WI38 (cell line): Measurements from ENCODE around the gene CAVIN4.

ENCODE experiments used
- H3K4me3 ChIP-seq: 2 replicates; pipeline ENCODE4 v1.5.1; 2011; ENCODE audit warnings: low read depth, mild to moderate bottlenecking, control low read depth, low read length
- CTCF ChIP-seq: IDR thresholded peaks from 2 replicates; pipeline ENCODE4 v1.5.1; 2012; ENCODE audit warnings: low read depth, mild to moderate bottlenecking, control low read depth, low read length

The CAVIN4 gene

GRCh38 chr9:100589582-100589981, 11.7 kb downstream of the CAVIN4 start:
- no peak overlapping the region for H3K4me3 ChIP-seq
- no peak for TF ChIP-seq CTCF

- TF ChIP-seq CTCF = no peak
- H3K4me3 ChIP-seq = no peak overlapping the region
Observed at GRCh38 chr9:100590481-100590880, 12.6 kb downstream of the CAVIN4 start.

GRCh38 chr9:100591139-100591538, 13.3 kb downstream of the CAVIN4 start:
- no peak overlapping the region for H3K4me3 ChIP-seq
- TF ChIP-seq CTCF = no peak

GRCh38 chr9:100591639-100592412, 13.9 kb downstream of the CAVIN4 start:
- no peak for TF ChIP-seq CTCF
- H3K4me3 ChIP-seq = no peak overlapping the region

- no peak overlapping the region for H3K4me3 ChIP-seq
- peak; percentile 53 for TF ChIP-seq CTCF
Observed at GRCh38 chr9:100595391-100596199, 17.7 kb downstream of the CAVIN4 start.

GRCh38 chr9:100597236-100597635, 19.4 kb downstream of the CAVIN4 start:
- no peak for TF ChIP-seq CTCF
- H3K4me3 ChIP-seq = no peak overlapping the region

- no peak for TF ChIP-seq CTCF
Observed at GRCh38 chr9:100598641-100599145, 20.8 kb downstream of the CAVIN4 start.

More at GRCh38 chr9:100598641-100599145, 20.8 kb downstream of the CAVIN4 start:
- peak overlapping the region; percentile 60 for H3K4me3 ChIP-seq
